Fibroblast of mammary gland (primary cell): ENCODE results near the gene SMYD3.

Experiments used
- DNase-seq: peaks from one replicate; pipeline ENCODE4 v3.0.0-alpha.2; 2010; ENCODE audit warnings: low read depth
- H3K4me3 ChIP-seq: 2 replicates; pipeline ENCODE4 v1.5.1; 2011; ENCODE audit warnings: low read depth, mild to moderate bottlenecking, low read length, moderate library complexity; ENCODE audit not compliant: control insufficient read depth
- CTCF ChIP-seq: conservative IDR thresholded peaks from 2 replicates; pipeline ENCODE4 v1.5.1; 2011; ENCODE audit warnings: low read depth, low read length, inconsistent platforms; ENCODE audit not compliant: control insufficient read depth, insufficient read depth

The SMYD3 gene

GRCh38 chr1:245939756-245940345 lies 567.2 kb downstream of the SMYD3 start:
- H3K4me3 ChIP-seq, result no peak overlapping the region
- no peak for DNase-seq
- TF ChIP-seq CTCF, result no peak

DNA sequence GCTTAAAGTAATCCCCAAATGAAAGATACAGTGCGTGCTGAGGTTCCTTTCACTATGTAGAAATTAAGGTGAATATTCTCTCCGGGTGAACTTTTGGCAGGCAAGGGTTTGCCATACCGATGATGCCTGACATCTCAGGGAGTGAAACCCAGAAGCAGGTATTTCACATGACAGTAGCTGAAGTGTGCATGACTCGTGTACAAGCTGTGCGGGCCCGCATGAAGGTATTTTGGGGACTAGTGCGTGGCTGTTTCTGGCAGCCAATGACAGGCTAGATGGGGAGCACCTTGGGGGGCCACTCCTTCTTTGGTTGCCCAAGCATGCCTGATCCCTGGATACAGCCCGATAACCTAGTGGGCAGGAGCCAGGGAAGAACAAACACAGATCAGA lies 569.0 kb downstream of the SMYD3 start:
- TF ChIP-seq CTCF, result no peak
- DNase-seq, result no peak

DNA sequence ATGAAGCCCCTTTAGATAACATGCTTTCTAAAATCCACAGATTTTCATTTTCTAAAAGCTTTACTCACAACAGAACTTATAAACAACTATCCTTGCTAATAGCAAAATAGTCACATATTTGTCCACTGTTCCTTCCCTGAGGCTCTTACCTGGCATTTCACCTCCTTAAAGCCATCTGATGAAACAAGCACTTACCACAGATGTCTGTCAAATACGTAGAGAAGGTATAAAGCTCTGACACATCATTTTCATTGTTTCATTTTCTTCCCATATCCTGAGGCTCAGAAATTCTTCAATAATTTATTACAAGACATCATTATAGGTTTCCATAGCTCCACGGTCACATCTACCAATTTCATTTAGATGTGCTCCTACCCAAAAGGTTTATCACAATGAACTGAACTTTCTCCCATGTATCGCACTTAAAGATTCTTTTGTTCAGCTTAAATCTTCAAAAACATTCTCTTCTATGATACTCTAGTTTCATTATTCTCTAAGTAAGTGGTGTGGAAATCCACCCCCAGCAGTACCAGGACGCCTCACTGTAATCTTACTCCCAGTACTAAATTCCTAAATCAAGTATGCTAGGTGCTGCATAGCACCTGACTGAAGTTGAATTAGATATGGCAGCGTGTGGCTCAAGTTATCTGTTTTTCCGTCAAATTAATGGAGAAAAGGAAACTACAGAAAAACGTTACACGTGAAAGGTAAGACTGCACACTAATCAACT lies 569.6 kb downstream of the SMYD3 start:
- TF ChIP-seq CTCF, result no peak
- no peak overlapping the region for H3K4me3 ChIP-seq
- no peak for DNase-seq

More for the DNA sequence above, 569.0 kb downstream of the SMYD3 start:
- H3K4me3 ChIP-seq, result no peak overlapping the region

- no peak for DNase-seq
- TF ChIP-seq CTCF, result no peak
- no peak overlapping the region for H3K4me3 ChIP-seq
Observed at GRCh38 chr1:245934409-245934808, 572.7 kb downstream of the SMYD3 start.

DNA sequence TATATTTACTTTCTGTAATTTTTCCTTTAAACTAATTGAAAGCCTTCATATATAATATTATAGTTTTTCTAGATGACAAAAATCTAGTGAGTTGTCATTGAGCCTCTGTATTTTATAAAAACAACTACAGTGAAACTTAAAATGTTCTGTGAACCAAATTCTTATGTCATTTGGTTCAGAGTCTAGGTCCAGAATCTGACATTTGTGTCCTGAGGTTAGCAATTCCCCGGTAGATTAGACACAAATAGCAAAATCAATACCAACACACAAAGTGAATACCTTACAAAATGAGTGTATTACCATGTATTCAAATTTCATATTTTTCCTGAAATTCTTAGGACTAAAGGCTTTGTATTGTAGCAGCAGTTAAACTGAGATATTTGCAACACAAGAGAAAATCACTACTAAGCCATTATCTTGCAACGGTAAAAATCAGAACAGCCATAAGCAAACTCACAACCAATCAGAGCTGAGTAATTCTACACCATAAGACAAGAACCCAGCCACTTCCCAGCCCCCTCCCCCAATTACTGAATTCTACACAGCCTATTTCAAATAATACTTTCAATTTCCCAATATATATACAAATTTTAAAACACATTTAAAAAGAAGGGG lies 573.5 kb downstream of the SMYD3 start:
- no peak overlapping the region for H3K4me3 ChIP-seq
- TF ChIP-seq CTCF, result no peak

DNA sequence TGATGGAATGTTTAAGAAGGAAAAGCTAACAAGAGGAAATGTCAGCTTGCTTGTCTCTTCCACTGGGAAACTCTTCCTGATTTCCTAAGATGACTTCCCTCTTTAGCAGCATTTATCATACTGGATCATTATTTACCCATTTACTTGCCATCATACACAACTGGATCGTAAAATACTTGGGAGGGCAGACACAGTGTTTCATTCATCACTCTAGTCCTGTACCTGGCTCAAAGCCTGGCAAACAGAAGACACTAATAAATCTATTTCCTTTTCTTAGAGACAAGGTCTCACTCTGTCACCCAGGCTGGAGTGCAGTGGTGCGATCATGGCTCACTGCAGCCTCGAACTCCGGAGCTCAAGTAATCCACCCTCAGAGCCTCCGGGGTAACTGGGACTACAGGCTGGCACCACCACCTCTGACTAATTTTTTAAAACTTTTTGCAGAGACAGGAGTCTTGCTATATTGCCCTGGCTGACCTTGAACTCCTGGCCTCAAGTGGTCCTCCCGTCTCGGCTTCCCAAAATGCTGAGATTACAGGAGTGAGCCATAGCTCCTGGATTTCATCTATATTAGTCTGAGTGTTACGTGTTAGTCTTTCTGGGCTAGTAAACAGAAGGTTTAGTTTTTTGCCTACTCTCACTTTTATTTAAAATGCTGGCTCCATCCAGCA lies 574.6 kb downstream of the SMYD3 start:
- DNase-seq, result no peak
- TF ChIP-seq CTCF, result no peak
- H3K4me3 ChIP-seq, result no peak overlapping the region

More for the DNA sequence above, 573.5 kb downstream of the SMYD3 start:
- DNase-seq, result no peak
